ENCODE results near the gene CDCA4. TPM values are rescaled to one million over a fixed set of nuclear protein-coding genes. Genes with fewer than 3 reads are reported as not detected.

The CDCA4 gene
- total RNA-seq, 1 donor from 2014 or later: 32.3 TPM

- peak overlapping the region; percentile 9 for H3K27ac Mint-ChIP-seq
- peaks cover 26% of the 10 kb centered on the region for H3K4me1 Mint-ChIP-seq
- no peak for TF ChIP-seq CTCF (IDR thresholded peaks at IDR 0.05; ENCODE audit: unreplicated experiment)
These were observed 38.4 kb upstream of the CDCA4 start for GRCh38 chr14:105059035-105059924.

GRCh38 chr14:105058521-105059034 is 37.7 kb upstream of the CDCA4 start:
- Mint-ChIP-seq H3K4me3 (no peak overlapping the region), H3K27ac (no peak overlapping the region), H3K36me3 (no peaks in the 10 kb centered on the region), H3K4me1 (peaks cover 26% of the 10 kb centered on the region), H3K27me3 (ENCODE audit: low read depth) (peaks cover 25% of the 10 kb centered on the region), H3K9me3 (no peaks in the 10 kb centered on the region)
- no peak for TF ChIP-seq CTCF (IDR thresholded peaks at IDR 0.05; ENCODE audit: unreplicated experiment)
- DNase-seq (ENCODE audit: low spot score in 2 of 2, unreplicated experiment in 2 of 2): no peak

More at GRCh38 chr14:105059035-105059924, 38.4 kb upstream of the CDCA4 start:
- peaks cover 21% of the 10 kb centered on the region for H3K27me3 Mint-ChIP-seq (ENCODE audit: low read depth)
- no peak for DNase-seq (ENCODE audit: low spot score in 2 of 2, unreplicated experiment in 2 of 2)
- no peaks in the 10 kb centered on the region for H3K36me3 Mint-ChIP-seq
- no peaks in the 10 kb centered on the region for H3K9me3 Mint-ChIP-seq
- no peak overlapping the region for H3K4me3 Mint-ChIP-seq

DNA sequence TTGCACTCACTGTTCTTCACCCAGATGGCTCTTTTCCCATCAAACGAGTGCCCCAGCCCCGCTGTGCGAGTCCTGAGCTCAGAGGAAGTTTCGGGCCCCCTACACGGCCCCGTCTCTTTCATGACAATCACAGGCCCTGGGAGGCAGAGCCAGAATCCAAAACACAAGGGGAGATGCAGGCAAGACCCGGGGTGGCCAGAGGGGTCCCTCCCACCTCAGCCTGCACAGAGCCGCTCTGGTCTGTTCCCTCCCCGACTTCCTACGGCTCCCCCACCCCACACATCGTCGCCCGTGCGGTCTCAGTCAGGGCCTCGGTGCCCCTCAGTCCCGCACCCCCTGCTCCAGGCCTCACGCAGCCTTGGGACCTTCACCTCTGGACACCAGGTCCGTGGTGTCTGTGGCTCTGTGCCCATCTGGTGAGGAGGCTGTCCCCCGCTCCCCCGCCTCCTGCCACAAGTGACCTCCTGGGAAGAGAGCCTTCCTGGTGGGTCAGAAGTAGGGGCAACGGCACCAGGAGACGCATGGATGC is 35.5 kb upstream of the CDCA4 start:
- no peak for TF ChIP-seq CTCF (IDR thresholded peaks at IDR 0.05; ENCODE audit: unreplicated experiment)
- peaks cover 25% of the 10 kb centered on the region for H3K4me1 Mint-ChIP-seq
- H3K9me3 Mint-ChIP-seq: peaks cover 1% of the 10 kb centered on the region
- H3K36me3 Mint-ChIP-seq: no peaks in the 10 kb centered on the region
- peaks cover 27% of the 10 kb centered on the region for H3K27me3 Mint-ChIP-seq (ENCODE audit: low read depth)
- H3K4me3 Mint-ChIP-seq: no peak overlapping the region
- no peak for DNase-seq (ENCODE audit: low spot score in 2 of 2, unreplicated experiment in 2 of 2)
- H3K27ac Mint-ChIP-seq: no peak overlapping the region

DNA sequence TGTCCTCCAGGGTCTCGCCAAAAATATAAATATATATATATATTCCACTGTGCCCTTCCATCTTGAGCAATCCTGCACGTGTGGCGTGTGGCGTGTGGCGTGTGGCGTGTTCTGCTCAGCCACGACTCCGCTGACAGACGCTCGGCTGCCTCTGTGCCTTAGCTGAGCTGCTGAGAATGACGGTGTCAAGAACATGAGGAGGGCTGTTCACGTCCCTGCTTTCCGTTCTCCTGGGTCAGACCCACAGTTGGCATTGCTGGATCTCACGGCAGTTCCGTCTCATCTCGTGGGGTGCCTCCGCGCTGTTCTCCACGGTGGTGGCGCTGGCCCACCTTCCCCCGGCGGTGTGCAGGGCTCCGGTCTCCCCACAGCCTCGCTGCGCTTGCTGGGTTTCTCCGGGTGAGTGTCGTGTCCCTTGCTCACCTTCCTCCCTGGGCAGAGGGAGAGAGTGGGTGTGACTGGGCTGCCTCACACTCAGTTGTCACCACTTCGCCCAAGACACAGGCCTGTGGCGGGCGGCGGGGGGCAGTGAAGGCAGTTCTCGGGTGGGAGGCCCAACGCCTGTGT is 34.9 kb upstream of the CDCA4 start:
- H3K4me3 Mint-ChIP-seq: no peak overlapping the region
- H3K9me3 Mint-ChIP-seq: peaks cover 6% of the 10 kb centered on the region
- no peak for DNase-seq (ENCODE audit: low spot score in 2 of 2, unreplicated experiment in 2 of 2)

DNA sequence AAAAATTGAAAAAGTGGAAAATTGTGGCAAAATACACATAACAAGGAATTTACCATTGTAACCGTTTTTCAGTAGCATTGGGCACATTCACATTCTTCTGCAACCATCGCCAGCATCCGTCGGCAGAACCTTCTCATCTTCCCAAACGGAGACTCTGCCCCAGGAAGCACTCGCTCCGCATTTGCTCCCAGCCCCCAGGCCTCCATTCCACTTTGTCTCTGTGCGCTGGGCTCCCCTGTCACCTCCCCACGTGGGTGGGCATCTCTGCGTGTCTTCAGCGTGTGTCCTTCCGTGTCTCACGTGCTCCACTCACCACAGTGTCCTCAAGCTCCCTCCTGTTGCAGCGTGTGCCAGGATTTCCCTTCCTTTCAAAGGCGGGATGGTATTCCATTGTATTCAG is 34.5 kb upstream of the CDCA4 start:
- H3K4me3 Mint-ChIP-seq: no peak overlapping the region
- no peak overlapping the region for H3K27ac Mint-ChIP-seq

More for the DNA sequence above, 34.9 kb upstream of the CDCA4 start:
- H3K4me1 Mint-ChIP-seq: peaks cover 25% of the 10 kb centered on the region
- no peak for TF ChIP-seq CTCF (IDR thresholded peaks at IDR 0.05; ENCODE audit: unreplicated experiment)
- no peaks in the 10 kb centered on the region for H3K36me3 Mint-ChIP-seq
- H3K27me3 Mint-ChIP-seq (ENCODE audit: low read depth): peaks cover 31% of the 10 kb centered on the region
- H3K27ac Mint-ChIP-seq: no peak overlapping the region

More for the DNA sequence above, 34.5 kb upstream of the CDCA4 start:
- Mint-ChIP-seq H3K36me3 (no peaks in the 10 kb centered on the region), H3K4me1 (peaks cover 23% of the 10 kb centered on the region), H3K9me3 (peaks cover 6% of the 10 kb centered on the region), H3K27me3 (ENCODE audit: low read depth) (peaks cover 31% of the 10 kb centered on the region)
- no peak for DNase-seq (ENCODE audit: low spot score in 2 of 2, unreplicated experiment in 2 of 2)
- TF ChIP-seq CTCF (IDR thresholded peaks at IDR 0.05; ENCODE audit: unreplicated experiment): no peak
